ENCODE data around the gene RCN1.
"Not testable (repeated sequence)": the region's sequence is repeated elsewhere in the genome, so short reads cannot be mapped to it uniquely, and the experiment has no call there.

DNA sequence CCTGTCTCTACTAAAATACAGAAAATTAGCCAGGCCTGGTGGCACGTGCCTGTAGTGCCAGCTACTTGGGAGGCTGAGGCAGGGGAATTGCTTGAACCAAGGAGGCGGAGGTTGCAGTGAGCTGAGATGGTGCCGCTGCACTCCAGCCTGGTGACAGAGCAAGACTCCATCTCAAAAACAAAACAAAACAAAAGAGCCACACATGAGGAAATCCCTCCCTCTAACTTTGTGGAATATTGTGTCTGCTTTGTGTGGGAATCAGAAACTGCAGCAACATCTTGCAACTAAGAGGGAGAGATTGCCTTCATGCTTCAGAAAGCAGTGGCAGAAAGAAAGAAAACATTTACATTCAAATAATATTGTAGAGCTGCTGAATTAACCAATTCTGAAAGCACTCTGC is 27.8 kb upstream of the RCN1 start:
- not testable (repeated sequence) for TF ChIP-seq SPI1 (IDR thresholded peaks at IDR 0.05; ENCODE audit: low read depth, low read length); POLR2AphosphoS5 (IDR thresholded peaks at IDR 0.05; ENCODE audit: low read depth, low read length); POLR2A (IDR thresholded peaks at IDR 0.05; ENCODE audit: low read depth, low read length); PAX5 (IDR thresholded peaks at IDR 0.05; ENCODE audit: insufficient read depth, low read length, severe bottlenecking); POU2F2 (IDR thresholded peaks at IDR 0.05; ENCODE audit: low read depth, low read length); TAF1 (IDR thresholded peaks at IDR 0.05; ENCODE audit: low read depth, low read length)

Measured in GM12891 (cell line).